SK-N-SH (cell line): ENCODE measurements around the gene ITSN1. TPM values are rescaled to one million over a fixed set of nuclear protein-coding genes. Genes with fewer than 3 reads are reported as not detected.

Experiments
- CTCF ChIA-PET: fragments of 300-600, 350-600 bp; formaldehyde crosslinking; extraction: SDS; loops from one replicate; lab custom pipeline; 2021; lab: Yijun Ruan, JAX
- POLR2A ChIA-PET: fragments of 350-600 bp; sonication (Branson Sonifier 250); formaldehyde crosslinking; extraction: SDS; loops from one replicate; lab custom pipeline; 2020; ENCODE audit warnings: antibody characterized with exemption, inconsistent platforms; lab: Yijun Ruan, JAX
- DNase-seq: peaks from one replicate; pipeline ENCODE4 v3.0.0; 2012
- H2AFZ ChIP-seq: fragments of 200-600 bp; sonication (generic); 2 replicates; pipeline ENCODE4 v1.8.1; 2016; ENCODE audit warnings: antibody characterized with exemption, mild to moderate bottlenecking, low read depth
- H3F3A ChIP-seq: fragments of 200-600 bp; sonication (generic); replicated peaks from 2 replicates; pipeline ENCODE3; 2016; ENCODE audit warnings: antibody characterized with exemption, mild to moderate bottlenecking; ENCODE audit not compliant: insufficient read depth
- H3K27ac ChIP-seq, 2 experiments: fragments of 200-500 bp in 1 of 2; fragments of 200-600 bp in 1 of 2; sonication (Bioruptor generic) in 1 of 2; sonication (generic), shearing (Covaris generic) in 1 of 2; 2 replicates each; pipeline versions ENCODE4 v1.5.1 to v1.6.1; 2014 to 2016; ENCODE audit warnings: low read depth in 2 of 2, inconsistent platforms in 1 of 2, low read length in 1 of 2, mild to moderate bottlenecking in 1 of 2, mixed read lengths in 1 of 2
- H3K27me3 ChIP-seq: fragments of 200-600 bp; sonication (generic), shearing (Covaris generic); 2 replicates; pipeline ENCODE4 v1.6.1; 2016; ENCODE audit warnings: mixed run types; ENCODE audit not compliant: insufficient read depth
- H3K36me3 ChIP-seq, 2 experiments: fragments of 200-500 bp in 1 of 2; fragments of 200-600 bp in 1 of 2; sonication (Bioruptor generic) in 1 of 2; sonication (generic) in 1 of 2; replicated peaks in 1 of 2; 2 replicates each; pipeline versions ENCODE3 to v1.5.1; 2014 to 2016; ENCODE audit warnings: low read length in 1 of 2, mild to moderate bottlenecking in 1 of 2; ENCODE audit not compliant: insufficient read depth in 2 of 2, control insufficient read depth in 1 of 2
- H3K4me1 ChIP-seq, 2 experiments: fragments of 200-500 bp in 1 of 2; fragments of 200-600 bp in 1 of 2; sonication (Bioruptor generic) in 1 of 2; sonication (generic), shearing (Covaris generic) in 1 of 2; 2 replicates each; pipeline versions ENCODE4 v1.5.1 to v1.6.1; 2014 to 2016; ENCODE audit warnings: low read depth in 1 of 2, low read length in 1 of 2, mixed run types in 1 of 2; ENCODE audit not compliant: insufficient read depth in 2 of 2, control insufficient read depth in 1 of 2
- H3K4me2 ChIP-seq: fragments of 200-600 bp; sonication (generic), shearing (Covaris generic); 2 replicates; pipeline ENCODE4 v1.6.1; 2017; ENCODE audit warnings: mixed run types
- H3K4me3 ChIP-seq, 2 experiments: fragments of 200-500 bp in 1 of 2; fragments of 200-600 bp in 1 of 2; sonication (Bioruptor generic) in 1 of 2; sonication (generic), shearing (Covaris generic) in 1 of 2; 2 replicates each; pipeline versions ENCODE4 v1.5.1 to v1.8.1; 2014 to 2016; ENCODE audit warnings: low read depth in 2 of 2, inconsistent platforms in 1 of 2, low read length in 1 of 2, mild to moderate bottlenecking in 1 of 2, mixed read lengths in 1 of 2, moderate library complexity in 1 of 2
- H3K79me2 ChIP-seq: fragments of 200-600 bp; sonication (generic); 2 replicates; pipeline ENCODE4 v1.8.1; 2017; ENCODE audit warnings: mild to moderate bottlenecking; ENCODE audit not compliant: insufficient read depth
- H3K9ac ChIP-seq: fragments of 200-600 bp; sonication (generic); 2 replicates; pipeline ENCODE4 v1.6.1; 2017; ENCODE audit warnings: mixed run types
- H3K9me2 ChIP-seq: fragments of 200-600 bp; sonication (generic); 2 replicates; pipeline ENCODE4 v1.6.1; 2017; ENCODE audit warnings: mixed run types
- H3K9me3 ChIP-seq: fragments of 200-600 bp; sonication (generic); 2 replicates; pipeline ENCODE4 v1.6.1; 2017; ENCODE audit warnings: mixed run types, mild to moderate bottlenecking, moderate library complexity
- H4K20me1 ChIP-seq: fragments of 200-600 bp; sonication (generic); 2 replicates; pipeline ENCODE4 v1.6.1; 2017; ENCODE audit warnings: mild to moderate bottlenecking, mixed run types; ENCODE audit not compliant: insufficient read depth
- CHD2 ChIP-seq: fragments of 150-350 bp; IDR thresholded peaks from 2 replicates; pipeline ENCODE4 v1.6.1; 2018; ENCODE audit warnings: low read length; ENCODE audit not compliant: partially characterized antibody
- ELF1 ChIP-seq: IDR thresholded peaks from 2 replicates; pipeline ENCODE4 v1.4.0; 2012
- EP300 ChIP-seq, 2 experiments: IDR thresholded peaks; 2 replicates each; pipeline versions ENCODE4 v1.4.0 to v1.6.1; 2012; ENCODE audit warnings: borderline replicate concordance in 1 of 2, low read depth in 1 of 2, low read length in 1 of 2
- EZH2phosphoT487 ChIP-seq: fragments of 200-600 bp; sonication (generic); IDR thresholded peaks from 2 replicates; pipeline ENCODE4 v1.6.1; 2017; ENCODE audit warnings: low read depth, mixed run types, mild to moderate bottlenecking, antibody characterized with exemption, moderate library complexity, borderline replicate concordance
- FOXJ3 ChIP-seq: sonication (generic); formaldehyde crosslinking; IDR thresholded peaks from 2 replicates; pipeline ENCODE4 v1.5.1; 2020; ENCODE audit warnings: mild to moderate bottlenecking, missing genetic modification reagents
- FOXM1 ChIP-seq: IDR thresholded peaks from 2 replicates; pipeline ENCODE4 v1.4.0; 2012; ENCODE audit warnings: low read depth, mild to moderate bottlenecking
- JUND ChIP-seq: IDR thresholded peaks from 2 replicates; pipeline ENCODE4 v1.4.0; 2012
- MEF2A ChIP-seq: IDR thresholded peaks from 2 replicates; pipeline ENCODE4 v1.4.0; 2012; ENCODE audit warnings: low read depth, borderline replicate concordance
- NRF1 ChIP-seq: IDR thresholded peaks from 2 replicates; pipeline ENCODE4 v1.6.1; 2012; ENCODE audit warnings: low read depth, mild to moderate bottlenecking, low read length
- POLR2AphosphoS5 ChIP-seq: IDR thresholded peaks from 2 replicates; pipeline ENCODE4 v1.6.1; 2012; ENCODE audit warnings: low read depth, low read length
- RCOR1 ChIP-seq: fragments of 150-350 bp; IDR thresholded peaks from 2 replicates; pipeline ENCODE4 v1.6.1; 2017; ENCODE audit warnings: antibody characterized with exemption, low read length
- RFX5 ChIP-seq: IDR thresholded peaks from 2 replicates; pipeline ENCODE4 v1.6.1; 2012; ENCODE audit warnings: mild to moderate bottlenecking, improper control_type of control experiment, low read length
- RXRA ChIP-seq: IDR thresholded peaks from 2 replicates; pipeline ENCODE4 v1.4.0; 2012; ENCODE audit warnings: low read depth, mild to moderate bottlenecking, borderline replicate concordance
- YY1 ChIP-seq: IDR thresholded peaks from 2 replicates; pipeline ENCODE4 v1.4.0; 2012; ENCODE audit warnings: low read depth, mild to moderate bottlenecking
- WGBS: methylation state at CpG from one replicate; pipeline ENCODE4 v1.1.6; 2017; ENCODE audit warnings: low lambda C conversion rate; 5-methylcytosine and 5-hydroxymethylcytosine counted together
- polyA plus RNA-seq, 3 experiments: library from polyadenylated mRNA; depleted of rRNA; stranded (reverse); fragments of >200 nt; gene quantifications; 2 replicates each; pipeline ENCODE4 v1.2.3, GENCODE V29; 2012
- TF ChIP-seq, protein P1 (sequence below): IDR thresholded peaks from 2 replicates; pipeline ENCODE4 v1.6.1; 2012; ENCODE audit warnings: mild to moderate bottlenecking, low read depth, low read length, moderate library complexity
- TF ChIP-seq, protein P2 (sequence below): IDR thresholded peaks from 2 replicates; pipeline ENCODE4 v1.4.0; 2012; ENCODE audit warnings: low read depth, borderline replicate concordance
- TF ChIP-seq, protein P3 (sequence below): IDR thresholded peaks from 2 replicates; pipeline ENCODE4 v1.4.0; 2012; ENCODE audit warnings: low read depth

The ITSN1 gene
- polyA plus RNA-seq, 1 of the 3 experiments (the other 2 are of a cell fraction), result 27.8 TPM

DNA sequence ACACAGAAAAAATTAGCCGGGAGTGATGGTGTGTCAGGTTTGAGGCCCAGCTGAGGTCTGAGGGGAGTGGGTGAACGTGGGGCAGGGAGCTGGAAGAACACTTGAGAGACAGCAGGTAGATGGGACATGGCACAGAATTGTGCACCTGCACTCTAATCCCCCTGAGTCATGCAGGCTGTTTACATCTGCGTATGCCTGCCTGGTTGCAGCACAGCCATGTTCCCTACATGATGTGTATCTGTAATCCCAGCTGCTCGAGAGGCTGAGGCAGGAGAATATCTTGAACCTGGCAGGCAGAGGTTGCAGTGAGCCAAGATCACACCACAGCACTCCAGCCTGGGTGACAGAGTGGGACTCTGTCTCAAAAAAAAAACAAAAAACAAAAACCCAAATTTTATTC is 228.5 kb downstream of the ITSN1 start:
- Histone ChIP-seq H3K27me3 (no peaks in the 10 kb centered on the region), H4K20me1 (no peaks in the 10 kb centered on the region), H3K4me3 (no peak overlapping the region), H3K9ac (no peak overlapping the region), H3K27ac (no peak overlapping the region), H3K9me2 (no peaks in the 10 kb centered on the region), H3K79me2 (no peaks in the 10 kb centered on the region), H3K4me1 (no peaks in the 10 kb centered on the region), H3K36me3 (no peaks in the 10 kb centered on the region), H3K4me2 (no peak overlapping the region), H2AFZ (no peak overlapping the region), H3F3A (no peaks in the 10 kb centered on the region), H3K9me3 (no peaks in the 10 kb centered on the region)
- TF ChIP-seq RFX5, result no peak
- no peak for TF ChIP-seq EZH2phosphoT487
- TF ChIP-seq, protein P1, sequence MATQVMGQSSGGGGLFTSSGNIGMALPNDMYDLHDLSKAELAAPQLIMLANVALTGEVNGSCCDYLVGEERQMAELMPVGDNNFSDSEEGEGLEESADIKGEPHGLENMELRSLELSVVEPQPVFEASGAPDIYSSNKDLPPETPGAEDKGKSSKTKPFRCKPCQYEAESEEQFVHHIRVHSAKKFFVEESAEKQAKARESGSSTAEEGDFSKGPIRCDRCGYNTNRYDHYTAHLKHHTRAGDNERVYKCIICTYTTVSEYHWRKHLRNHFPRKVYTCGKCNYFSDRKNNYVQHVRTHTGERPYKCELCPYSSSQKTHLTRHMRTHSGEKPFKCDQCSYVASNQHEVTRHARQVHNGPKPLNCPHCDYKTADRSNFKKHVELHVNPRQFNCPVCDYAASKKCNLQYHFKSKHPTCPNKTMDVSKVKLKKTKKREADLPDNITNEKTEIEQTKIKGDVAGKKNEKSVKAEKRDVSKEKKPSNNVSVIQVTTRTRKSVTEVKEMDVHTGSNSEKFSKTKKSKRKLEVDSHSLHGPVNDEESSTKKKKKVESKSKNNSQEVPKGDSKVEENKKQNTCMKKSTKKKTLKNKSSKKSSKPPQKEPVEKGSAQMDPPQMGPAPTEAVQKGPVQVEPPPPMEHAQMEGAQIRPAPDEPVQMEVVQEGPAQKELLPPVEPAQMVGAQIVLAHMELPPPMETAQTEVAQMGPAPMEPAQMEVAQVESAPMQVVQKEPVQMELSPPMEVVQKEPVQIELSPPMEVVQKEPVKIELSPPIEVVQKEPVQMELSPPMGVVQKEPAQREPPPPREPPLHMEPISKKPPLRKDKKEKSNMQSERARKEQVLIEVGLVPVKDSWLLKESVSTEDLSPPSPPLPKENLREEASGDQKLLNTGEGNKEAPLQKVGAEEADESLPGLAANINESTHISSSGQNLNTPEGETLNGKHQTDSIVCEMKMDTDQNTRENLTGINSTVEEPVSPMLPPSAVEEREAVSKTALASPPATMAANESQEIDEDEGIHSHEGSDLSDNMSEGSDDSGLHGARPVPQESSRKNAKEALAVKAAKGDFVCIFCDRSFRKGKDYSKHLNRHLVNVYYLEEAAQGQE, result no peak
- TF ChIP-seq, protein P2, sequence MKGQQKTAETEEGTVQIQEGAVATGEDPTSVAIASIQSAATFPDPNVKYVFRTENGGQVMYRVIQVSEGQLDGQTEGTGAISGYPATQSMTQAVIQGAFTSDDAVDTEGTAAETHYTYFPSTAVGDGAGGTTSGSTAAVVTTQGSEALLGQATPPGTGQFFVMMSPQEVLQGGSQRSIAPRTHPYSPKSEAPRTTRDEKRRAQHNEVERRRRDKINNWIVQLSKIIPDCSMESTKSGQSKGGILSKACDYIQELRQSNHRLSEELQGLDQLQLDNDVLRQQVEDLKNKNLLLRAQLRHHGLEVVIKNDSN, result no peak
- TF ChIP-seq, protein P3, sequence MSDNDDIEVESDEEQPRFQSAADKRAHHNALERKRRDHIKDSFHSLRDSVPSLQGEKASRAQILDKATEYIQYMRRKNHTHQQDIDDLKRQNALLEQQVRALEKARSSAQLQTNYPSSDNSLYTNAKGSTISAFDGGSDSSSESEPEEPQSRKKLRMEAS, result no peak
- TF ChIP-seq NRF1, result no peak
- TF ChIP-seq YY1, result no peak
- no peak for TF ChIP-seq FOXJ3
- TF ChIP-seq FOXM1, result no peak
- TF ChIP-seq EP300 (IDR thresholded peaks at IDR 0.05; ENCODE audit: borderline replicate concordance in 1 of 2, low read depth in 1 of 2, low read length in 1 of 2), result no peak
- TF ChIP-seq JUND, result no peak
- TF ChIP-seq RCOR1, result no peak
- no peak for TF ChIP-seq POLR2AphosphoS5
- no peak for TF ChIP-seq CHD2
- no peak for TF ChIP-seq MEF2A
- TF ChIP-seq ELF1, result no peak
- no peak for TF ChIP-seq RXRA
- DNase-seq, result no peak
- 61% methylated on average over 4 of the region's 4 CpGs for WGBS
- ChIA-PET POLR2A (no interaction called here), CTCF (no interaction called here)
